HG03139 (cell line): ENCODE data around the gene PLPP1.
A peak's percentile ranks its signal among the peaks of the same experiment; 100 is the strongest.
"Not testable (repeated sequence)": the region's sequence is repeated elsewhere in the genome, so short reads cannot be mapped to it uniquely, and the experiment has no call there.

Source experiments
- ATAC-seq: cut with Tn5 transposase; IDR thresholded peaks from one replicate; pipeline ENCODE4 v1.9.1; 2021; ENCODE audit not compliant: unreplicated experiment

PLPP1 gene

GRCh38 chr5:55546947-55547346, 12.2 kb upstream of the PLPP1 start:
- ATAC-seq, result no peak

GRCh38 chr5:55544341-55544740, 9.6 kb upstream of the PLPP1 start:
- ATAC-seq, result no peak

GRCh38 chr5:55541056-55541635, 6.4 kb upstream of the PLPP1 start:
- ATAC-seq, result no peak

- ATAC-seq, result no peak
These were observed 5.8 kb upstream of the PLPP1 start for GRCh38 chr5:55540525-55540924.

- ATAC-seq, result no peak
These were observed 5.3 kb upstream of the PLPP1 start for GRCh38 chr5:55540024-55540423.

- no peak for ATAC-seq
These were observed 3.9 kb upstream of the PLPP1 start for GRCh38 chr5:55538661-55539060.

- ATAC-seq, result not testable (repeated sequence)
These were observed 2.6 kb upstream of the PLPP1 start for GRCh38 chr5:55537315-55537714.

- ATAC-seq, result peak; percentile 5
These were observed 588 bp upstream of the PLPP1 start for GRCh38 chr5:55535199-55535905.

GRCh38 chr5:55533521-55534435, 986 bp downstream of the PLPP1 start:
- peak; percentile 40 for ATAC-seq

- ATAC-seq, result no peak
These were observed 4.1 kb downstream of the PLPP1 start for GRCh38 chr5:55530669-55531068.

- no peak for ATAC-seq
These were observed 9.9 kb downstream of the PLPP1 start for GRCh38 chr5:55524816-55525215.

GRCh38 chr5:55523293-55523692, 11.5 kb downstream of the PLPP1 start:
- no peak for ATAC-seq

- ATAC-seq, result no peak
These were observed 12.9 kb downstream of the PLPP1 start for GRCh38 chr5:55521881-55522280.

GRCh38 chr5:55520117-55520839, 14.5 kb downstream of the PLPP1 start:
- no peak for ATAC-seq

- ATAC-seq, result no peak
These were observed 15.9 kb downstream of the PLPP1 start for GRCh38 chr5:55518831-55519390.

GRCh38 chr5:55517804-55518203, 17.0 kb downstream of the PLPP1 start:
- ATAC-seq, result no peak

GRCh38 chr5:55511010-55511409, 23.8 kb downstream of the PLPP1 start:
- ATAC-seq, result no peak

- no peak for ATAC-seq
These were observed 24.3 kb downstream of the PLPP1 start for GRCh38 chr5:55510523-55510880.

GRCh38 chr5:55509796-55510522, 24.8 kb downstream of the PLPP1 start:
- no peak for ATAC-seq

- ATAC-seq, result no peak
These were observed 25.7 kb downstream of the PLPP1 start for GRCh38 chr5:55509097-55509496.
